Activated CD8-positive, alpha-beta T cell treated with anti-CD3 and anti-CD28 coated beads, Interleukin-2, amount 10 ng/mL, durations not matched to agents 7 days and 5 days (primary cell): ENCODE measurements around the gene C2orf78. TPM values are rescaled to one million over a fixed set of nuclear protein-coding genes. Genes with fewer than 3 reads are reported as not detected.

Experiments used
- total RNA-seq, 2 experiments: library from RNA; stranded (reverse); gene quantifications; one replicate each; pipeline ENCODE4 v1.2.3, GENCODE V29; 2021

Gene C2orf78
- total RNA-seq, 2 experiments from 2014 or later: not detected

Other genes starting within 250 kb of the C2orf78 start
- not detected for gene NAT8, start 141.8 kb upstream of the C2orf78 start, total RNA-seq
- 10 to 100 TPM; 43.7 to 50.0 TPM for gene TPRKB, start 46.8 kb upstream of the C2orf78 start, total RNA-seq
- 10 to 100 TPM; 24.3 to 25.6 TPM for gene DUSP11, start 4.1 kb upstream of the C2orf78 start, total RNA-seq
- gene STAMBP, start 44.8 kb downstream of the C2orf78 start, total RNA-seq: 10 to 100 TPM; 33.6 to 34.9 TPM
- gene ACTG2, start 108.8 kb downstream of the C2orf78 start, total RNA-seq: under 1 TPM in 1 of 2 experiments, not detected in 1; 0.81 TPM
- gene DGUOK, start 142.7 kb downstream of the C2orf78 start, total RNA-seq: 10 to 100 TPM; 71.5 to 72.1 TPM
- 10 to 100 TPM; 20.4 to 20.9 TPM for gene TET3, start 200.7 kb downstream of the C2orf78 start, total RNA-seq